NCI-H748 (cell line): ENCODE measurements around the gene MANBA.
"Not testable (repeated sequence)": the region's sequence is repeated elsewhere in the genome, so short reads cannot be mapped to it uniquely, and the experiment has no call there.

Experiments used
- DNase-seq: peaks from one replicate; lab custom pipeline; 2025; ENCODE audit not compliant: unreplicated experiment; lab: John Stamatoyannopoulos, UW

Gene MANBA

GRCh38 chr4:102625232-102625930 is 135.4 kb downstream of the MANBA start:
- DNase-seq, result peak; percentile 23

DNA sequence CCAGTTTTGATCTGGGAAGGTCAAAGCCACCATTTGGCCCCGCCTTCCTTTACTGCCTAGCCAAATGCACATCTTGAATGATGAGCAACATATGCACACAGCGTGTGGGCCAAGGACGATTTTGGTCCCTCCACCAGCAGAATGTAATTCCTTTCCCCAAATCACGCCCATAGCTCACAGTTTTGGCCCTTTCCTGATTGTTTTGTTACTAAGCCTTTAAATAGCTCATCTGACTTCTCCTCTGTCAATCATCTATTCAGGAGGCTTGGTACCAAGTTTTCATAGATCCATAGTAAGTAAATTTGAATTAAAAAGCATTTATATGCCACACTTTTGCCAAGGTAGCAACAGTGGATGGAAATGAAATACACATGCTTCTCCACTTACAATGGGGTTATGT is 136.3 kb downstream of the MANBA start:
- DNase-seq, result no peak

DNA sequence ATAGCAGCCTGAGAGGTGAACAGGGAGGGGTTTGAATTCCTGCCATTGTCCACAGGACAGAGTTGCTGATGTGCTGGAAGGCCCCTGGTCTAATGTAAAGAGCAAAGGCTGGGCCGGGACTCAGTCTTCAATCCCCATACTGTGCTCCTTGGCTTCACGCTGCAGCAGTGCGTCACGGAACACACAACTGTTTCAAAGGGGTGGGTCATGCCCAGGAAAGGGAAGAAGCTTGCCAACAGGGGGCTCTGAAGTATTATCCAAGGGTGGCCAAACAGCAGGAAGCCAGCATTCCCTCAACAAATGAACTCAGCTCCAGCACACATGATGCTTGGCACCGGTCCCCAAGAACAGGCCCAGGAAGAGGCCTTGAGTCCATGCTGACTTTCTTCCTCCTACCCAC is 137.1 kb downstream of the MANBA start:
- DNase-seq, result peak; percentile 51

DNA sequence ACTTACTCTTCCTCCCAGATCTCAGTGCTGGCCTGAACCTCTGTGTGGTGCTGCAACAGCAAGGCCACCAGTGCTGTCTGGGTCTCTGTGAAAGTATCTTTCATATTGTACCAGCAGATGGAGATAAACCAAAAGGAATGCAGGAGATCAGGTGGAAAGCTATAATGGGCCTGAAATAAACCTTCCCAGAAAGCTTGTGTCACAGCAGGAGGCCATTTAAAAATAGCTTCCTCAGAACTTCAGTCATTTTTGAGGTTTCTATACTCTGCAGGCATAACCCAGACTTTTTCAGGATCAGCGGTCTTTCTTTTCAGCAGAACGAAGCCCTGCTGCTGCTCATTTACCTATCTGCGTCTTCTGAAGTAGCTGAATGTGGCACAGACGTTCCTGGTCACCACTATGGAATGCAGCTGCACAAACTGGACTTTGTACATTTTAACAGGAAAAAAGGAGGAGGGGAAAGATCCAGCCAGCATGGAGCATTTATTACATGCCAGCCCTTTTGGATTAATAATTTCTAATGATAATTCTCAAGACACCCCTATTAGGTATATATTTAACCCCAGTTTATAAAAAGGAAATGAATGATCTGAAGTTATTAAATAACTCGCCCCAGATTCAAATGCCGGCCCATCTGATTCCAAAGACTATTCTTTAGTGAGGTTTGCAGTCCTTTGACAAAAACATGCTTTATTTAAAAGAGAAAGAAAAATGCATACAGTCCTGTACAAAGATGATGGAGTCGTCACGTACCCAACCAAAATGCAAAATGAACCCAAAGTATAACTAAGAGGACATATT is 139.9 kb downstream of the MANBA start:
- DNase-seq, result peak; percentile 51

GRCh38 chr4:102619776-102620631 is 140.8 kb downstream of the MANBA start:
- DNase-seq, result not testable (repeated sequence)

DNA sequence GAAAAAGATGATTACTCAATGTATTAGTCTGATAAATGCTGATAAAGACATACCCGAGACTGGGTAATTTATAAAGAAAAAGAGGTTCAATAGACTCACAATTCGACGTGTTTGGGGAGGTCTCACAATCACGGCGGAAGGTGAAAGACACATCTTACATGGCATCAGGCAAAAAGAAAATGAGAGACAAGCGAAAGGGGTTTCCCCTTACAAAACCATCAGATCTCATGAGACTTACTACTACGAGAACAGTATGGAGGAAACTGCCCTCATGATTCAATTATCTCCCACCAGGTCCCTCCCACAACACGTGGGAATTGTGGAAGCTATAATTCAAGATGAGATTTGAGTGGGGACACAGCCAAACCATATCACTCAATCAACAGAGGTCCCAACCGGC is 141.7 kb downstream of the MANBA start:
- DNase-seq, result not testable (repeated sequence)

GRCh38 chr4:102616636-102617035 is 144.1 kb downstream of the MANBA start:
- DNase-seq, result peak; percentile 73

DNA sequence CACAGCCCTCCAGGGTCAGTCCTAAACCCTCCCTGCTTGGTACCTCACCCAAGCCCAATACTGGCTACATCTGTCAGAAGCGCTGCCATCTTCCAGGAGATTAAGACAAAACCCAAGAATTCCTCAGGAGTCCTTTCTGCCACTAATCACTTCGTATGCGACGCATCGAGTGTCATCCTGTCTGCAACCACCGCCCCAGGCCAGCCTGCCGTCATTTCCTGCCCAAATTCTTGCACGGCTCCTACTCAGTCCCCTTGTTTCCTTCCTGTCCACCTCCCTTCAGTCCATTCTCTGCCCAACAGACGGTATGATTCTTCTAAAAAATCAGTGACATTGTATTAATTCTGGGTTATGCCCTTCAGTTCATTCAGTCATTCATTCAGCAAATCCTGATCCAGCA is 146.0 kb downstream of the MANBA start:
- DNase-seq, result no peak

- DNase-seq, result no peak
Observed at GRCh38 chr4:102612824-102613366, 147.9 kb downstream of the MANBA start.

GRCh38 chr4:102612210-102612609 is 148.6 kb downstream of the MANBA start:
- DNase-seq, result no peak

DNA sequence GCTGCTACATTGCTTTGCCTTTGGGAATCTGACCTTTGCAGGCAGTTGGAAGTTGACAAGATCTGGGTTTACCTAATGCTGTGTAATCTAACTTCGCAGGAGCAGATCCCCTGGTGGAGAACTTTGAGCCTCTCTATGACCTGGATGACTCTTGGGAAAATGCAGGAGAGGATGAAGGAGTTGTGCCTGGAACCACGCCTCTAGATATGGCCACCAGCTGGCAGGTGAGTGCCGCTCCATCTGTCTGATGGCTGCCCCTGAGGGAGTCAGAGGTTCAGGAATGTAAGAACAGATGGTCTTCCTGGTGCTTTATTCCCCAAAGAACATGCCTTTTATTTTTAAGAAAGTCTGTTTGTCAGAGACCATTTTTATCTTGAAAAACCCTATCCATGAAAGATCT is 150.3 kb downstream of the MANBA start:
- DNase-seq, result no peak

DNA sequence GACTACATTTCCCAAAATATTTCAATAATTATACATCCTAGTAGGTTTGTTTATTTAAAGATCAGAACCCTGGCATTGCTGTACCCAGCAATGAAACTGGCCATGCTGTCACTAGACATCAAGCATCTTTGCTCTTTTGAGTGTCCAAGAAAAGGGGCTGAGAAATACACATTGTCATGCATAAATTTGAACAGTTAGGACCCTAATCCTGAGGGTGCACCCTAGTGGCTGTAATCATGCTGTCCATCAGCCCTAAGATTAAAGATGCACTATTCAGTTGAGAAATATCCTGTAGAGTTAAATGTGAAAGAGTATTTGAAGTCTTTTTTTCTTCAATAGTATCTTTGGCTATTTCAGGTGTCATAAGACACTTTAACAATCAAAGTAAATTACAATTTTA is 150.8 kb downstream of the MANBA start:
- peak; percentile 6 for DNase-seq

DNA sequence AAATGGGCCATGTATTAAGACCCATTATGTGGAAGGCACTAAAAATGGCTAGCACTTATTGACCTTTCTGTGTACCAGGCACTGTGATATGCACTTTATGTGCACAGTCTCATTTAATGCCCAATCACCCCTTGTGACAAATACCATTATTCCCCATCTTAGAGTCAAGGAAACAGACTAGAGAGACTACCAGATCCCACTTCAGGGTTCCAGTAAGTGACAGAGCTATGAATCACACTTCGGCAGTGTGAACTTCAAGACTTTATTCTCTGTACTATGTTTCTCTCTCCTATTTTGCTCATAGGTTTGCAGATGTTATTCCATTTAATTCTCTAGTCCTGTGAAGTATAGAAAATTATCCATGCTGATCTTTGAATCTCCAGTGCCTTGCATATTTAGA is 152.6 kb downstream of the MANBA start:
- no peak for DNase-seq

DNA sequence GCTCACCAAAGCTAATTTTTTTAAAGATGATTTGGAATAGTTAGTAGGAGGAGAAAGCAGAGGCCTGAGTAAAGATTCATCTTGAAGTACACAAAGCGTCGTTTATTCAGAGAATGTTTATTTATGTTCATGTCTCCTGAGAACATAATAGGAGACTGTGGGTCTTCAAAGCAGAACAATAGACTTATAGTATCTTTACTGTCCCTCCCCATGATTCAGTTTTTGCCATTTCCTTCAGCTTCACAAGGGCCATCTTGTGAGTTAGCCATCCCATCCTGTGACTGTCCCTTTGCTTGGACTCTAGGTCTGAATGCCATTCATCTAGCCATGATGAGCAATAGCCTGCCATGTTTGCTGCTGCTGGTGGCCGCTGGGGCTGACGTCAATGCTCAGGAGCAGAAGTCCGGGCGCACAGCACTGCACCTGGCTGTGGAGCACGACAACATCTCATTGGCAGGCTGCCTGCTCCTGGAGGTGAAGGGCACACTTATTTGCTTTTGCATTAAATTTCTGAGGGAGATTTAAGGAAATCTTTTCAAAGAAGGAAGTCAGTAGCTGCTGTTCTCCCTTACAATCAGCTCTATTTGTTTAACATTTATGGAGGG is 153.8 kb downstream of the MANBA start:
- no peak for DNase-seq

DNA sequence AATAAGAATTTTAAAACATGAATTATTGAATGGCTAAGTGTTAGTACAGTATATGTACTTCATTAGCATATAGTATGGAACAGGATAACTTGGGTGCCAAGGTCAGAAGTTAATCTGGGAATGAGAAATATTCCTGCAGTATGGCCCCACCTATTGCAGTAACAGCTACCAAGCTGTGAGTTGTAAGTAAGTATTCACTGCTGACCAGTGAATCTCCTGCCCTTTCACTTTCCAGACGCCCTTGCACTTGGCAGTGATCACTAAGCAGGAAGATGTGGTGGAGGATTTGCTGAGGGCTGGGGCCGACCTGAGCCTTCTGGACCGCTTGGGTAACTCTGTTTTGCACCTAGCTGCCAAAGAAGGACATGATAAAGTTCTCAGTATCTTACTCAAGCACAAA is 154.5 kb downstream of the MANBA start:
- DNase-seq, result no peak

DNA sequence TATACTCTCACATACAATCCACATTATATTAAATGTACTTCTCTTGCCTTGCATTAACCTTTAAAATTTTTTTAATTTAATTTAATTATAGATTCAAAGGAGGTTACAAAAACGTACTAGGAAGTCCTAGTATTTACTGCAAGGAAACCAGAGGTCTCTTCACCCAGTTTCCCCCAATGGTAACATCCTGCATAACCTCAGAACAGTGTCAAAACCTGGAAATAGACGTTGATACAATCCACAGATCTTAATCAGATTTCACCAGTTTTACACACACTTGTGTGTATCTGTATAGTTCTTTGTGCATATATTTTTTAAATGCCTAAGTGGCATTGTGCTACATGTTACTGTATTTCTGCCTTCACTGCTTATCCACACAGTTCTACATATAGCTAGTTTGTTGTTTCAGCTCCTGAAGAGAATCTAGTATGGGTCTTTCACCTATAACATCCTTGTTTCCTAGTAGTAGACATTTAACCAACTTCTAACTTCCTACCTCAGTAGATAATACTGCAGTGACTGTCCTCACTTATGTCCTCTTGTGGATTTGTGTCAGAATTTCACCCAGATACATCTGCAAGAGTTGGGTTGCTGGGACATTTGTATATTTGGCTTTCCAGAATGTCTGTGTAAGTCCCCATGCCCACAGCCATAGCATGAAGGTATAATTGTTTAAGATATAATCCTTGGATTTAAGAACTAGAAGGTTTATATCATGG is 156.4 kb downstream of the MANBA start:
- DNase-seq, result no peak

DNA sequence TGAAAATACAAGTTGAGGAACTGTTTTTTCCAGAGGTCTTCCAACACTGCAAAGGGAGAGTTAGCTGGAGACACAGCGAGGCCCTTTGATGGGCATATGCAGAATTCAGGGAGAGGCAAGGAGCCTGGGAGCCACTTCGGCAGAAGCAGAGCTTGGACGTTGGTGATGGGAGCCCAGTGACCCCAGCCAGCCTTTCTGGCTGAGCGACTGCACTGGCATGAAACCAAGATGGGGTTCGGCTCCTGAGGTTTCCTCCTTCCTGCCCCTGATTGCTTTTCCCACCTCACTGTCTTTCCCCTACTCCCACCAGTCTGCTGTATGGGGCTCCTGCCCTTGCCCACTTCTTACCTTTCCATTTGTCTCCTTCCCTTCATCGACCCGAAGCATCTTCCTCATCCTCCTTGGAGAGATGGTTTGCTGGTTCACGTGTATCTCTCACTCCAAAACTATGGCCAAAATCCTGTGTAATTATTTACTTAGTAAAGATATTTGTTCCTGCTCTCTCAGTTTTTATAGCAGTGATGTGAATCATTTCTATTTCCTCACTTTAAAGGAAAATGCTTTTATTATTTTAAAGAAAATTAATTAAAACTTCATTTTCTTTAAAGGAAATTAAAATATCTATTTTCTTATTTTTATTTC is 159.1 kb downstream of the MANBA start:
- DNase-seq, result no peak

DNA sequence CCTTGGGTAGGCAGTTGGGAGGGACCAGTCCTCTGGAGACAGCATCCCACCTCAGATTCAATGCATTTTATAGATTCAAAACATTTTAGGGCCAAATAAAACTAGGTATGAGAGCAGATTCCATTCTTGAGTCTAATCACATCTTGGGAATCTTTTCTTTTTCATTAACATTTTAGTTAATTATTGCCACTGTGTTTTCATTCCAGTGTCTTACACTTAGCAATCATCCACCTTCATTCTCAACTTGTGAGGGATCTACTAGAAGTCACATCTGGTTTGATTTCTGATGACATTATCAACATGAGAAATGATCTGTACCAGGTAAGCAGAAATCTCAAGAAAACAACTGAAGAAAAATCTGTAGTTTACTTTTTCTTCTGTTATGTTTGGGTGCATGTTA is 160.1 kb downstream of the MANBA start:
- DNase-seq, result no peak

GRCh38 chr4:102599886-102600285 is 160.9 kb downstream of the MANBA start:
- DNase-seq, result no peak

GRCh38 chr4:102599455-102599854 is 161.3 kb downstream of the MANBA start:
- no peak for DNase-seq
